DND-41 (cell line): Measurements from ENCODE around the gene MBTPS1.

Source experiments
- ATAC-seq: fragments of 200-7000 bp; cut with Tn5 transposase; 3 replicates; pipeline ENCODE4 v1.9.1; 2021; ENCODE audit warnings: low read depth; ENCODE audit not compliant: insufficient read depth
- DNase-seq: peaks from one replicate; pipeline ENCODE4 v3.0.0-alpha.2; 2020
- H2AFZ ChIP-seq: 2 replicates; pipeline ENCODE4 v1.6.0; 2012; ENCODE audit warnings: low read depth, low read length
- H3K27ac ChIP-seq: 2 replicates; pipeline ENCODE4 v1.5.1; 2012; ENCODE audit warnings: low read length, inconsistent platforms
- H3K27me3 ChIP-seq: fragments of 200-600 bp; sonication (generic); 2 replicates; pipeline ENCODE4 v1.6.0; 2012; ENCODE audit warnings: low read length, mild to moderate bottlenecking, inconsistent platforms; ENCODE audit not compliant: insufficient read depth, poor library complexity
- H3K36me3 ChIP-seq: 2 replicates; pipeline ENCODE4 v1.5.1; 2012; ENCODE audit warnings: low read length, inconsistent platforms; ENCODE audit not compliant: insufficient read depth
- H3K4me1 ChIP-seq: 2 replicates; pipeline ENCODE4 v1.5.1; 2012; ENCODE audit warnings: mild to moderate bottlenecking, low read length; ENCODE audit not compliant: insufficient read depth
- H3K4me2 ChIP-seq: 2 replicates; pipeline ENCODE4 v1.6.0; 2012; ENCODE audit warnings: mild to moderate bottlenecking, moderate library complexity, low read length, inconsistent platforms; ENCODE audit not compliant: insufficient read depth
- H3K4me3 ChIP-seq, 2 experiments: fragments of 200-600 bp in 1 of 2; shearing (Covaris generic) in 1 of 2; 2 replicates each; pipeline ENCODE4 v1.5.1; 2012 to 2016; ENCODE audit warnings: inconsistent platforms in 2 of 2, low read length in 2 of 2, mild to moderate bottlenecking in 2 of 2, low read depth in 1 of 2, moderate library complexity in 1 of 2
- H3K79me2 ChIP-seq: 2 replicates; pipeline ENCODE4 v1.6.0; 2012; ENCODE audit warnings: low read length, inconsistent platforms; ENCODE audit not compliant: insufficient read depth
- H3K9ac ChIP-seq: 2 replicates; pipeline ENCODE4 v1.6.0; 2012; ENCODE audit warnings: low read depth, mild to moderate bottlenecking, inconsistent platforms, low read length, moderate library complexity
- H3K9me3 ChIP-seq: 2 replicates; pipeline ENCODE4 v1.5.1; 2012; ENCODE audit warnings: low read length, moderate library complexity, mild to moderate bottlenecking, inconsistent platforms; ENCODE audit not compliant: insufficient read depth, severe bottlenecking
- H4K20me1 ChIP-seq: 2 replicates; pipeline ENCODE4 v1.6.0; 2012; ENCODE audit warnings: low read length; ENCODE audit not compliant: insufficient read depth
- EZH2 ChIP-seq: IDR thresholded peaks from 3 replicates; pipeline ENCODE4 v1.6.1; 2012; ENCODE audit warnings: borderline replicate concordance, low read depth, mild to moderate bottlenecking, moderate library complexity, low read length, inconsistent platforms; ENCODE audit not compliant: severe bottlenecking
- TF ChIP-seq, protein P1 (sequence below): IDR thresholded peaks from 2 replicates; pipeline ENCODE4 v1.5.1; 2012; ENCODE audit warnings: borderline replicate concordance, low read length, moderate library complexity, mild to moderate bottlenecking; ENCODE audit not compliant: poor library complexity, severe bottlenecking; ENCODE audit errors: extremely low read depth

The MBTPS1 gene

GRCh38 chr16:84161037-84161436 is 44.3 kb upstream of the MBTPS1 start:
- Histone ChIP-seq H3K36me3 (no peaks in the 10 kb centered on the region), H3K27me3 (peaks cover 11% of the 10 kb centered on the region)
- TF ChIP-seq, protein P1, sequence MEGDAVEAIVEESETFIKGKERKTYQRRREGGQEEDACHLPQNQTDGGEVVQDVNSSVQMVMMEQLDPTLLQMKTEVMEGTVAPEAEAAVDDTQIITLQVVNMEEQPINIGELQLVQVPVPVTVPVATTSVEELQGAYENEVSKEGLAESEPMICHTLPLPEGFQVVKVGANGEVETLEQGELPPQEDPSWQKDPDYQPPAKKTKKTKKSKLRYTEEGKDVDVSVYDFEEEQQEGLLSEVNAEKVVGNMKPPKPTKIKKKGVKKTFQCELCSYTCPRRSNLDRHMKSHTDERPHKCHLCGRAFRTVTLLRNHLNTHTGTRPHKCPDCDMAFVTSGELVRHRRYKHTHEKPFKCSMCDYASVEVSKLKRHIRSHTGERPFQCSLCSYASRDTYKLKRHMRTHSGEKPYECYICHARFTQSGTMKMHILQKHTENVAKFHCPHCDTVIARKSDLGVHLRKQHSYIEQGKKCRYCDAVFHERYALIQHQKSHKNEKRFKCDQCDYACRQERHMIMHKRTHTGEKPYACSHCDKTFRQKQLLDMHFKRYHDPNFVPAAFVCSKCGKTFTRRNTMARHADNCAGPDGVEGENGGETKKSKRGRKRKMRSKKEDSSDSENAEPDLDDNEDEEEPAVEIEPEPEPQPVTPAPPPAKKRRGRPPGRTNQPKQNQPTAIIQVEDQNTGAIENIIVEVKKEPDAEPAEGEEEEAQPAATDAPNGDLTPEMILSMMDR = no peak
- TF ChIP-seq EZH2 = no peak

DNA sequence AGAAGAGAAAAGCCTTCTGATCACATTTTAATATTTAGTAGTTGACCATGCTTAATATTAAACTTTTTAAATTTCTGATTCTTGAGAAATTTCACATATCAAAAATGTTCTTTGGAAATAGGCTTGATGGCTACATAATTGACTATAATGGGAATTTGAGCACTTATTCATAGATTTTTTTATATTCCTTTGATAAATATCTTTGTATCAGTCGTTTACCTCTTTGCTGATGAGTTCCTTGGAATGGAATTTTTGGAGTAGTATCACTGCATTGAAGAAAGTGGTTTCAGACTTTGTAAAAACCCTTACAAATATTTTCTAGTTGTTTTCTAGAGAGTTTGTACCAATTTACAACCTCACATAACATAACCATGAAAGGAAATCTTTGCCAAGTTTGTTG is 43.1 kb upstream of the MBTPS1 start:
- no peak overlapping the region for H3K4me2 ChIP-seq
- no peak for DNase-seq
- peaks cover 11% of the 10 kb centered on the region for H3K27me3 ChIP-seq
- no peaks in the 10 kb centered on the region for H3K36me3 ChIP-seq
- no peaks in the 10 kb centered on the region for H3K79me2 ChIP-seq
- no peak overlapping the region for H3K27ac ChIP-seq
- TF ChIP-seq, protein P1 = no peak
- TF ChIP-seq EZH2 = no peak
- no peaks in the 10 kb centered on the region for H3K9me3 ChIP-seq
- H2AFZ ChIP-seq = no peak overlapping the region
- H3K4me1 ChIP-seq = no peaks in the 10 kb centered on the region
- no peak overlapping the region for H3K4me3 ChIP-seq
- no peak for ATAC-seq
- no peaks in the 10 kb centered on the region for H4K20me1 ChIP-seq
- H3K9ac ChIP-seq = no peak overlapping the region

More at GRCh38 chr16:84161037-84161436, 44.3 kb upstream of the MBTPS1 start:
- no peak overlapping the region for H3K9ac ChIP-seq
- no peaks in the 10 kb centered on the region for H3K79me2 ChIP-seq
- H3K27ac ChIP-seq = no peak overlapping the region
- no peaks in the 10 kb centered on the region for H3K4me1 ChIP-seq
- no peak overlapping the region for H3K4me2 ChIP-seq
- no peaks in the 10 kb centered on the region for H4K20me1 ChIP-seq
- no peaks in the 10 kb centered on the region for H3K9me3 ChIP-seq
- ATAC-seq = no peak
- no peak for DNase-seq
- H3K4me3 ChIP-seq = no peak overlapping the region
- H2AFZ ChIP-seq = no peak overlapping the region

DNA sequence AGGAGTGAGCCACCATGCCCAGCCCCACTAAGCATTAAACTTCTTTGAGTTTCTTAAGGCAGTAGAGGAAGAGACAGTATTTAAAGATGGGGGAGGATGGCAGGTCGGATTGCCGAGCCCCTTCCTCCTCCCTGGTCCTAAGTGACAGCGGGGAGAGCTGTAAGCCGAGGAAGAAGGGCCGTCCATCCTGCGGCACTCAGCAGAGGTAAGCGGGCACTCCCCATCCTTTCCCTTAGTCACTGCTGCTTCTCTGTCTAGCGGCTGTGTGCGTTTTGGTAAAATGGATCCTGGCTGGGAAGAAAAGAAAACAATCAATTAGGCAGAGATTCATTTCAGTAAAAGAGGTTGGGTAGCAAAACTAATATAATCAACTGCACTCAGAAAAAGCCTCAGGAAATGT is 42.3 kb upstream of the MBTPS1 start:
- no peaks in the 10 kb centered on the region for H3K9me3 ChIP-seq
- H3K27ac ChIP-seq = no peak overlapping the region
- peaks cover 6% of the 10 kb centered on the region for H3K27me3 ChIP-seq
- H4K20me1 ChIP-seq = no peaks in the 10 kb centered on the region
- H3K36me3 ChIP-seq = no peaks in the 10 kb centered on the region
- ATAC-seq (no peak), DNase-seq (no peak)
- H3K79me2 ChIP-seq = no peaks in the 10 kb centered on the region
- H2AFZ ChIP-seq = no peak overlapping the region
- no peaks in the 10 kb centered on the region for H3K4me1 ChIP-seq
- TF ChIP-seq, protein P1 = no peak
- TF ChIP-seq EZH2 = no peak
- no peak overlapping the region for H3K4me2 ChIP-seq
- H3K4me3 ChIP-seq = no peak overlapping the region
- no peak overlapping the region for H3K9ac ChIP-seq

- TF ChIP-seq, protein P1 = peak; percentile 26
- TF ChIP-seq EZH2 = no peak
- Histone ChIP-seq H3K9me3 (no peaks in the 10 kb centered on the region), H3K9ac (no peak overlapping the region), H3K27me3 (peaks cover under 1% of the 10 kb centered on the region), H3K36me3 (no peaks in the 10 kb centered on the region), H3K79me2 (no peaks in the 10 kb centered on the region), H3K27ac (no peak overlapping the region), H3K4me2 (no peak overlapping the region), H2AFZ (no peak overlapping the region), H4K20me1 (no peaks in the 10 kb centered on the region), H3K4me1 (no peaks in the 10 kb centered on the region), H3K4me3 (no peak overlapping the region)
- DNase-seq = no peak
- no peak for ATAC-seq
Observed at GRCh38 chr16:84156342-84156784, 39.6 kb upstream of the MBTPS1 start.
